ENCODE results near the gene ADARB2. TPM values are rescaled to one million over a fixed set of nuclear protein-coding genes. Genes with fewer than 3 reads are reported as not detected.
"Not testable (repeated sequence)": the region's sequence is repeated elsewhere in the genome, so short reads cannot be mapped to it uniquely, and the experiment has no call there.

ADARB2 gene
- total and polyA plus RNA-seq, 7 donors: 0.05 to 0.39 (median 0.15) TPM; not detected in 2

- Histone ChIP-seq H3K27ac (no peak overlapping the region), H3K9me3 (no peaks in the 10 kb centered on the region), H3K4me1 (no peaks in the 10 kb centered on the region), H3K36me3 (ENCODE audit: insufficient read depth in 1 of 2, low read depth in 1 of 2) (no peaks in the 10 kb centered on the region), H3K27me3 (ENCODE audit: insufficient read depth in 3 of 3, low read length in 2 of 3) (peaks cover 0 to 19% (median 3%) of the 10 kb centered on the region in 3 donors), H3K4me3 (no peak overlapping the region)
- 46 to 68% (median 56%) methylated on average over 3 of the region's 3 CpGs for WGBS, 3 donors
- DNase-seq (no peak), ATAC-seq (no peak)
- TF ChIP-seq CTCF (IDR thresholded peaks at IDR 0.05): no peak
- intact Hi-C loops (cut with DNase I): no loop called here
These were observed 485.6 kb downstream of the ADARB2 start for GRCh38 chr10:1251769-1252168.

- Histone ChIP-seq H3K4me1 (no peaks in the 10 kb centered on the region), H3K4me3 (no peak overlapping the region), H3K9me3 (no peaks in the 10 kb centered on the region), H3K27ac (no peak overlapping the region), H3K27me3 (ENCODE audit: insufficient read depth in 3 of 3, low read length in 2 of 3) (peaks cover 0 to 15% (median 2%) of the 10 kb centered on the region in 3 donors), H3K36me3 (ENCODE audit: insufficient read depth in 1 of 2, low read depth in 1 of 2) (no peaks in the 10 kb centered on the region)
- 48 to 56% (median 54%) methylated on average over 7 of the region's 7 CpGs for WGBS, 3 donors
- intact Hi-C loops (cut with DNase I): no loop called here
- TF ChIP-seq CTCF (IDR thresholded peaks at IDR 0.05): no peak
- no peak for ATAC-seq
- no peak for DNase-seq
These were observed 488.0 kb downstream of the ADARB2 start for GRCh38 chr10:1249142-1249920.

GRCh38 chr10:1248262-1248630 is 489.1 kb downstream of the ADARB2 start:
- intact Hi-C loops (cut with DNase I); H3K9me3 ChIP-seq; H3K36me3 ChIP-seq (ENCODE audit: insufficient read depth in 1 of 2, low read depth in 1 of 2); H3K4me3 ChIP-seq; DNase-seq; H3K27ac ChIP-seq; ATAC-seq; H3K4me1 ChIP-seq: not testable (repeated sequence)
- H3K27me3 ChIP-seq (ENCODE audit: insufficient read depth in 3 of 3, low read length in 2 of 3): peaks cover 0 to 15% (median 2%) of the 10 kb centered on the region in 3 donors
- WGBS, 3 donors: 25 to 39% (median 31%) methylated on average over 13 of the region's 13 CpGs

- Histone ChIP-seq H3K36me3 (ENCODE audit: insufficient read depth in 1 of 2, low read depth in 1 of 2) (no peaks in the 10 kb centered on the region), H3K27me3 (ENCODE audit: insufficient read depth in 3 of 3, low read length in 2 of 3) (peaks cover 0 to 19% (median 2%) of the 10 kb centered on the region in 3 donors), H3K27ac (no peak overlapping the region), H3K4me1 (no peaks in the 10 kb centered on the region), H3K4me3 (no peak overlapping the region), H3K9me3 (no peaks in the 10 kb centered on the region)
- WGBS, 3 donors: 68 to 73% (median 70%) methylated on average over 17 of the region's 17 CpGs
- no peak for TF ChIP-seq CTCF (IDR thresholded peaks at IDR 0.05)
- peak in 1 of 2 donors; percentile 17 for DNase-seq
- intact Hi-C loops (cut with DNase I): no loop called here
- no peak for ATAC-seq
These were observed 489.6 kb downstream of the ADARB2 start for GRCh38 chr10:1247598-1248261.

GRCh38 chr10:1244493-1244892 is 492.8 kb downstream of the ADARB2 start:
- Histone ChIP-seq H3K27me3 (ENCODE audit: insufficient read depth in 3 of 3, low read length in 2 of 3) (peaks cover 0 to 43% (median 7%) of the 10 kb centered on the region in 3 donors), H3K4me1 (no peaks in the 10 kb centered on the region), H3K9me3 (no peaks in the 10 kb centered on the region), H3K36me3 (ENCODE audit: insufficient read depth in 1 of 2, low read depth in 1 of 2) (no peaks in the 10 kb centered on the region), H3K4me3 (no peak overlapping the region), H3K27ac (no peak overlapping the region)
- TF ChIP-seq CTCF (IDR thresholded peaks at IDR 0.05): no peak
- no peak for DNase-seq
- intact Hi-C loops (cut with DNase I): no loop called here
- WGBS, 3 donors: 88 to 92% (median 89%) methylated on average over 18 of the region's 18 CpGs
- ATAC-seq: no peak
